IPS-15b (cell line): ENCODE data around the gene ATP5F1E.

ENCODE experiments used
- H3K27me3 ChIP-seq: one replicate; pipeline ENCODE4 v1.6.1; 2013; ENCODE audit warnings: low read length; ENCODE audit not compliant: control insufficient read depth, insufficient read depth
- H3K36me3 ChIP-seq: one replicate; pipeline ENCODE4 v1.6.1; 2013; ENCODE audit warnings: low read length; ENCODE audit not compliant: control insufficient read depth, insufficient read depth
- H3K4me1 ChIP-seq: one replicate; pipeline ENCODE4 v1.6.1; 2013; ENCODE audit warnings: mild to moderate bottlenecking, low read length; ENCODE audit not compliant: control insufficient read depth, insufficient read depth
- H3K4me3 ChIP-seq: one replicate; pipeline ENCODE4 v1.5.1; 2013; ENCODE audit warnings: low read depth, low read length
- H3K9ac ChIP-seq: one replicate; pipeline ENCODE4 v1.6.1; 2013; ENCODE audit warnings: low read depth, mild to moderate bottlenecking, low read length
- H3K9me3 ChIP-seq: one replicate; pipeline ENCODE4 v1.6.1; 2013; ENCODE audit warnings: mild to moderate bottlenecking, low read length; ENCODE audit not compliant: control insufficient read depth, insufficient read depth

ATP5F1E gene

GRCh38 chr20:59032023-59032712 lies at the start of gene ATP5F1E:
Gene ATP5F1E, minus strand, starts transcription at chr20:59032335. Its CDS starts 84 bp downstream, at chr20:59032251.
- H3K9ac ChIP-seq: peak within 1 kb of the TSS; percentile 79
- no peaks in the 10 kb centered on the region for H3K9me3 ChIP-seq
- H3K27me3 ChIP-seq: peaks cover 40% of the 10 kb centered on the region
- peaks cover 10% of the 10 kb centered on the region for H3K4me1 ChIP-seq
- peaks cover 6% of the 10 kb centered on the region for H3K36me3 ChIP-seq
- H3K4me3 ChIP-seq: peak within 1 kb of the TSS; percentile 81

GRCh38 chr20:59081036-59081435 lies 48.9 kb upstream of the ATP5F1E start:
- Histone ChIP-seq H3K36me3 (no peaks in the 10 kb centered on the region), H3K9me3 (no peaks in the 10 kb centered on the region), H3K4me1 (no peaks in the 10 kb centered on the region), H3K4me3 (no peak overlapping the region), H3K9ac (no peak overlapping the region), H3K27me3 (no peaks in the 10 kb centered on the region)

GRCh38 chr20:59078231-59078630 lies 46.1 kb upstream of the ATP5F1E start:
- H3K36me3 ChIP-seq: no peaks in the 10 kb centered on the region
- H3K27me3 ChIP-seq: peaks cover 4% of the 10 kb centered on the region
- H3K9ac ChIP-seq: no peak overlapping the region
- no peaks in the 10 kb centered on the region for H3K9me3 ChIP-seq
- H3K4me3 ChIP-seq: no peak overlapping the region
- no peaks in the 10 kb centered on the region for H3K4me1 ChIP-seq

- Histone ChIP-seq H3K27me3 (peaks cover 4% of the 10 kb centered on the region), H3K36me3 (no peaks in the 10 kb centered on the region), H3K4me3 (no peak overlapping the region), H3K9me3 (no peaks in the 10 kb centered on the region), H3K4me1 (no peaks in the 10 kb centered on the region), H3K9ac (no peak overlapping the region)
Measured at GRCh38 chr20:59077705-59078104, 45.6 kb upstream of the ATP5F1E start.

GRCh38 chr20:59075934-59076508 lies 43.9 kb upstream of the ATP5F1E start:
- H3K9me3 ChIP-seq: no peaks in the 10 kb centered on the region
- no peak overlapping the region for H3K4me3 ChIP-seq
- peaks cover 4% of the 10 kb centered on the region for H3K27me3 ChIP-seq

GRCh38 chr20:59074456-59074855 lies 42.3 kb upstream of the ATP5F1E start:
- H3K9ac ChIP-seq: no peak overlapping the region
- no peaks in the 10 kb centered on the region for H3K4me1 ChIP-seq
- peaks cover 4% of the 10 kb centered on the region for H3K27me3 ChIP-seq
- H3K9me3 ChIP-seq: no peaks in the 10 kb centered on the region
- no peaks in the 10 kb centered on the region for H3K36me3 ChIP-seq
- H3K4me3 ChIP-seq: no peak overlapping the region

More at GRCh38 chr20:59075934-59076508, 43.9 kb upstream of the ATP5F1E start:
- H3K9ac ChIP-seq: no peak overlapping the region
- H3K36me3 ChIP-seq: no peaks in the 10 kb centered on the region
- H3K4me1 ChIP-seq: no peaks in the 10 kb centered on the region

GRCh38 chr20:59073582-59073981 lies 41.4 kb upstream of the ATP5F1E start:
- no peak overlapping the region for H3K4me3 ChIP-seq
- no peaks in the 10 kb centered on the region for H3K36me3 ChIP-seq
- no peaks in the 10 kb centered on the region for H3K9me3 ChIP-seq
- peaks cover 4% of the 10 kb centered on the region for H3K27me3 ChIP-seq
- no peaks in the 10 kb centered on the region for H3K4me1 ChIP-seq
- H3K9ac ChIP-seq: no peak overlapping the region

GRCh38 chr20:59071216-59071615 lies 39.1 kb upstream of the ATP5F1E start:
- H3K36me3 ChIP-seq: no peaks in the 10 kb centered on the region
- H3K9me3 ChIP-seq: no peaks in the 10 kb centered on the region
- H3K9ac ChIP-seq: no peak overlapping the region
- H3K27me3 ChIP-seq: peaks cover 4% of the 10 kb centered on the region
- H3K4me3 ChIP-seq: no peak overlapping the region
- H3K4me1 ChIP-seq: no peaks in the 10 kb centered on the region

GRCh38 chr20:59069026-59069425 lies 36.9 kb upstream of the ATP5F1E start:
- Histone ChIP-seq H3K4me3 (no peak overlapping the region), H3K27me3 (peaks cover 2% of the 10 kb centered on the region), H3K9me3 (no peaks in the 10 kb centered on the region)

GRCh38 chr20:59068534-59068933 lies 36.4 kb upstream of the ATP5F1E start:
- Histone ChIP-seq H3K9me3 (no peaks in the 10 kb centered on the region), H3K27me3 (peaks cover 2% of the 10 kb centered on the region), H3K9ac (no peak overlapping the region), H3K4me3 (no peak overlapping the region), H3K4me1 (no peaks in the 10 kb centered on the region), H3K36me3 (no peaks in the 10 kb centered on the region)

More at GRCh38 chr20:59069026-59069425, 36.9 kb upstream of the ATP5F1E start:
- H3K36me3 ChIP-seq: no peaks in the 10 kb centered on the region
- no peak overlapping the region for H3K9ac ChIP-seq
- H3K4me1 ChIP-seq: no peaks in the 10 kb centered on the region

- Histone ChIP-seq H3K36me3 (no peaks in the 10 kb centered on the region), H3K9ac (no peak overlapping the region), H3K4me3 (no peak overlapping the region), H3K9me3 (no peaks in the 10 kb centered on the region), H3K27me3 (no peaks in the 10 kb centered on the region), H3K4me1 (no peaks in the 10 kb centered on the region)
Measured at GRCh38 chr20:59064214-59064722, 32.1 kb upstream of the ATP5F1E start.
